A549 (cell line): ENCODE data around the gene HTR1E. TPM values are rescaled to one million over a fixed set of nuclear protein-coding genes. Genes with fewer than 3 reads are reported as not detected.

Experiments
- ATAC-seq, 2 experiments: fragments of 200-7000 bp in 1 of 2; fragments of >200 bp in 1 of 2; cut with Nextera tagmentation in 1 of 2; cut with Tn5 transposase in 1 of 2; 3 replicates each; pipeline versions ENCODE4 v1.8.0 to v1.9.1; 2018 to 2020; ENCODE audit warnings: mild to moderate bottlenecking in 1 of 2, moderate library complexity in 1 of 2
- CTCF ChIA-PET: fragments of 300-600 bp; sonication (Branson Sonifier 250); formaldehyde crosslinking; extraction: SDS; loops from one replicate; lab custom pipeline; 2021; ENCODE audit warnings: antibody characterized with exemption, inconsistent platforms; lab: Yijun Ruan, JAX
- POLR2A ChIA-PET: fragments of 350-600 bp; formaldehyde crosslinking; extraction: SDS; loops from one replicate; lab custom pipeline; 2021; ENCODE audit warnings: antibody characterized with exemption, inconsistent platforms; lab: Yijun Ruan, JAX
- DNase-seq, 2 experiments: peaks; one replicate each; pipeline versions ENCODE4 v3.0.0 to v3.0.0-alpha.2; 2011 to 2016; ENCODE audit warnings: low read depth in 1 of 2, low spot score in 1 of 2
- FAIRE-seq: peaks from 2 replicates; lab custom pipeline; 2011; peaks lifted over from hg19 to GRCh38; lab: Jason Lieb, UNC
- H3K27ac ChIP-seq, 2 experiments: fragments of >200 bp; sonication (Bioruptor Twin); formaldehyde crosslinking; 3 replicates each; pipeline ENCODE4 v1.5.1; 2016 to 2017
- H3K4me1 ChIP-seq: fragments of >200 bp; sonication (Bioruptor Twin); formaldehyde crosslinking; 3 replicates; pipeline ENCODE4 v1.6.1; 2016
- H3K4me2 ChIP-seq: fragments of >200 bp; sonication (Bioruptor Twin); formaldehyde crosslinking; 3 replicates; pipeline ENCODE4 v1.6.1; 2016
- H3K4me3 ChIP-seq: fragments of >200 bp; sonication (Bioruptor Twin); formaldehyde crosslinking; 3 replicates; pipeline ENCODE4 v1.5.1; 2016
- H3K9me3 ChIP-seq: fragments of >200 bp; sonication (Bioruptor Twin); formaldehyde crosslinking; 3 replicates; pipeline ENCODE4 v1.6.1; 2016
- CEBPB ChIP-seq, 2 experiments: fragments of >200 bp in 1 of 2; sonication (Bioruptor Twin) in 1 of 2; formaldehyde crosslinking in 1 of 2; IDR thresholded peaks; 2 replicates each; pipeline ENCODE4 v1.6.1; 2012 to 2016
- CHD2 ChIP-seq: fragments of 150-350 bp; IDR thresholded peaks from 2 replicates; pipeline ENCODE4 v1.6.1; 2014; ENCODE audit warnings: low read length; ENCODE audit not compliant: partially characterized antibody
- EHF ChIP-seq: fragments of 250-450 bp; sonication (Bioruptor Pico); IDR thresholded peaks from 2 replicates; pipeline ENCODE4 v1.5.0; 2020; ENCODE audit warnings: mild to moderate bottlenecking
- EP300 ChIP-seq, 2 experiments: fragments of >200 bp; sonication (Bioruptor Twin); formaldehyde crosslinking; IDR thresholded peaks; 2 replicates in 1 of 2; 3 replicates in 1 of 2; pipeline ENCODE4 v1.6.1; 2016 to 2017
- HOXA7 ChIP-seq: fragments of 250-450 bp; sonication (Bioruptor Pico); IDR thresholded peaks from 2 replicates; pipeline ENCODE4 v1.5.0; 2020; ENCODE audit warnings: mild to moderate bottlenecking, moderate library complexity
- HOXB5 ChIP-seq: fragments of 250-450 bp; sonication (Bioruptor Pico); IDR thresholded peaks from 2 replicates; pipeline ENCODE4 v1.5.0; 2020; ENCODE audit warnings: mild to moderate bottlenecking, moderate library complexity
- KDM5A ChIP-seq: fragments of 200-600 bp; sonication (generic); IDR thresholded peaks from 2 replicates; pipeline ENCODE4 v1.6.1; 2016; ENCODE audit warnings: antibody characterized with exemption, mild to moderate bottlenecking
- MAFK ChIP-seq: fragments of 450-650 bp; IDR thresholded peaks from 2 replicates; pipeline ENCODE4 v1.6.1; 2014; ENCODE audit not compliant: partially characterized antibody
- MAZ ChIP-seq: fragments of 150-350 bp; IDR thresholded peaks from 2 replicates; pipeline ENCODE4 v1.6.1; 2014; ENCODE audit warnings: antibody characterized with exemption, low read depth, low read length, borderline replicate concordance
- POLR2AphosphoS2 ChIP-seq: conservative IDR thresholded peaks from 2 replicates; pipeline ENCODE4 v1.6.1; 2012; ENCODE audit warnings: low read length, improper control_type of control experiment, inconsistent platforms
- RAD21 ChIP-seq, 2 experiments: fragments of >200 bp in 1 of 2; sonication (Bioruptor Twin) in 1 of 2; formaldehyde crosslinking in 1 of 2; IDR thresholded peaks in 1 of 2; conservative IDR thresholded peaks in 1 of 2; 2 replicates in 1 of 2; 3 replicates in 1 of 2; pipeline ENCODE4 v1.6.1; 2012 to 2018; ENCODE audit warnings: inconsistent platforms in 1 of 2
- RARB ChIP-seq: fragments of 250-450 bp; sonication (Bioruptor Pico); IDR thresholded peaks from 2 replicates; pipeline ENCODE4 v1.8.0; 2021; ENCODE audit warnings: mild to moderate bottlenecking, moderate library complexity
- RNF2 ChIP-seq: fragments of 200-600 bp; sonication (generic); IDR thresholded peaks from 2 replicates; pipeline ENCODE4 v1.6.1; 2016; ENCODE audit warnings: low read depth, mild to moderate bottlenecking, antibody characterized with exemption, moderate library complexity, borderline replicate concordance
- SMC3 ChIP-seq: fragments of >200 bp; sonication (Bioruptor Twin); formaldehyde crosslinking; IDR thresholded peaks from 3 replicates; pipeline ENCODE4 v1.6.1; 2018; ENCODE audit warnings: inconsistent platforms
- SREBF2 ChIP-seq: fragments of 450-650 bp; IDR thresholded peaks from 2 replicates; pipeline ENCODE4 v1.6.1; 2014; ENCODE audit warnings: mild to moderate bottlenecking, moderate library complexity
- ZFP36 ChIP-seq: fragments of 450-650 bp; IDR thresholded peaks from 2 replicates; pipeline ENCODE4 v1.6.1; 2014; ENCODE audit warnings: borderline replicate concordance; ENCODE audit not compliant: partially characterized antibody
- ZSCAN20 ChIP-seq: fragments of 250-450 bp; sonication (Bioruptor Pico); IDR thresholded peaks from 2 replicates; pipeline ENCODE4 v1.8.0; 2022; ENCODE audit warnings: mild to moderate bottlenecking, moderate library complexity
- WGBS: methylation state at CpG from one replicate; pipeline ENCODE4 v1.1.6; 2017; ENCODE audit errors: missing lambda C conversion rate; 5-methylcytosine and 5-hydroxymethylcytosine counted together
- polyA plus RNA-seq, 4 experiments: library from polyadenylated mRNA; depleted of rRNA in 3 of 4; stranded (reverse); fragments of >200 nt; fragmentation: RNase III in 1 of 4; extraction: RNeasy Plus Mini Kit Qiagen cat#74134 plus additional on column Dnase treatment in 1 of 4; gene quantifications; 2 replicates in 3 of 4; 3 replicates in 1 of 4; pipeline ENCODE4 v1.2.3, GENCODE V29; 2011 to 2017
- TF ChIP-seq, protein P1 (sequence below): fragments of 250-450 bp; sonication (Bioruptor Pico); IDR thresholded peaks from 2 replicates; pipeline ENCODE4 v1.5.0; 2020; ENCODE audit warnings: low read depth, mild to moderate bottlenecking, moderate library complexity
- TF ChIP-seq, protein P2 (sequence below): fragments of >200 bp; sonication (Bioruptor Twin); formaldehyde crosslinking; IDR thresholded peaks from 3 replicates; pipeline ENCODE4 v1.5.1; 2016
- TF ChIP-seq, protein P3 (sequence below): fragments of 450-650 bp; IDR thresholded peaks from 2 replicates; pipeline ENCODE4 v1.6.1; 2014; ENCODE audit warnings: antibody characterized with exemption
- TF ChIP-seq, protein P4 (sequence below): fragments of >200 bp; sonication (Bioruptor Twin); formaldehyde crosslinking; IDR thresholded peaks from 3 replicates; pipeline ENCODE4 v1.6.1; 2016
- TF ChIP-seq, protein P5 (sequence below): IDR thresholded peaks from 2 replicates; pipeline ENCODE4 v1.6.1; 2012
- TF ChIP-seq, protein P6 (sequence below): fragments of 200-600 bp; sonication (generic); IDR thresholded peaks from 2 replicates; pipeline ENCODE4 v1.6.1; 2016; ENCODE audit warnings: antibody characterized with exemption, mild to moderate bottlenecking, moderate library complexity
- TF ChIP-seq, protein P7 (sequence below): IDR thresholded peaks from 2 replicates; pipeline ENCODE4 v1.6.1; 2012

Gene HTR1E
- polyA plus RNA-seq, 2 of the 4 experiments (the other 2 are of a cell fraction): not detected

DNA sequence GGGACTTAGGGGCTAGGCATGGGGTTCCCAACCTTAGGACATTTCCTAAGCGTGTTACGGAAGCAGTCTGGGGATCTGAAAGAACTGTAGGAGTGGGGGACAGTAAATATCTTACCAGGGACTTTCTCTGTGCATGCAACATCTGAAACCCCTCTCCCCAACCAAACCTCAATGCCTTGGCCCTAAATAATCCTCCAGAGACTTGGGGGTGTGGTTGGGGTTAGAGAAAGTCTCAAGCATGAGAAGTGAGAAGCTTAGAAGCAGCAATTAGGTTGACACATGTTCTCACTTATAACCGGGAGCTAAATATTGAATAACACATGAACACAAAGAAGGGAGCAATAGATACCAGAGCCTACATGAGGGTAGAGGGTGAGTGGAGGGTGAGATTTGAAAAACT is 74.7 kb downstream of the HTR1E start:
- no peaks in the 10 kb centered on the region for H3K9me3 ChIP-seq
- 54% methylated on average over 3 of the region's 3 CpGs for WGBS
- DNase-seq: no peak
- no peak overlapping the region for H3K27ac ChIP-seq
- POLR2A ChIA-PET: no interaction called here
- H3K4me3 ChIP-seq: no peak overlapping the region
- TF ChIP-seq SREBF2 (no peak), SMC3 (no peak), RAD21 (conservative IDR thresholded peaks at IDR 0.05 in 1 of 2, IDR thresholded peaks at IDR 0.05 in 1 of 2) (no peak), KDM5A (no peak), ZSCAN20 (CRISPR knock-in tag) (no peak), EHF (CRISPR knock-in tag) (no peak), CEBPB (IDR thresholded peaks at IDR 0.05) (no peak), ZFP36 (no peak), CHD2 (no peak), EP300 (IDR thresholded peaks at IDR 0.05) (no peak), POLR2AphosphoS2 (no peak), RNF2 (no peak), MAZ (no peak)
- TF ChIP-seq, protein P1, sequence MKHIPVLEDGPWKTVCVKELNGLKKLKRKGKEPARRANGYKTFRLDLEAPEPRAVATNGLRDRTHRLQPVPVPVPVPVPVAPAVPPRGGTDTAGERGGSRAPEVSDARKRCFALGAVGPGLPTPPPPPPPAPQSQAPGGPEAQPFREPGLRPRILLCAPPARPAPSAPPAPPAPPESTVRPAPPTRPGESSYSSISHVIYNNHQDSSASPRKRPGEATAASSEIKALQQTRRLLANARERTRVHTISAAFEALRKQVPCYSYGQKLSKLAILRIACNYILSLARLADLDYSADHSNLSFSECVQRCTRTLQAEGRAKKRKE (CRISPR knock-in tag): no peak
- TF ChIP-seq, protein P2, sequence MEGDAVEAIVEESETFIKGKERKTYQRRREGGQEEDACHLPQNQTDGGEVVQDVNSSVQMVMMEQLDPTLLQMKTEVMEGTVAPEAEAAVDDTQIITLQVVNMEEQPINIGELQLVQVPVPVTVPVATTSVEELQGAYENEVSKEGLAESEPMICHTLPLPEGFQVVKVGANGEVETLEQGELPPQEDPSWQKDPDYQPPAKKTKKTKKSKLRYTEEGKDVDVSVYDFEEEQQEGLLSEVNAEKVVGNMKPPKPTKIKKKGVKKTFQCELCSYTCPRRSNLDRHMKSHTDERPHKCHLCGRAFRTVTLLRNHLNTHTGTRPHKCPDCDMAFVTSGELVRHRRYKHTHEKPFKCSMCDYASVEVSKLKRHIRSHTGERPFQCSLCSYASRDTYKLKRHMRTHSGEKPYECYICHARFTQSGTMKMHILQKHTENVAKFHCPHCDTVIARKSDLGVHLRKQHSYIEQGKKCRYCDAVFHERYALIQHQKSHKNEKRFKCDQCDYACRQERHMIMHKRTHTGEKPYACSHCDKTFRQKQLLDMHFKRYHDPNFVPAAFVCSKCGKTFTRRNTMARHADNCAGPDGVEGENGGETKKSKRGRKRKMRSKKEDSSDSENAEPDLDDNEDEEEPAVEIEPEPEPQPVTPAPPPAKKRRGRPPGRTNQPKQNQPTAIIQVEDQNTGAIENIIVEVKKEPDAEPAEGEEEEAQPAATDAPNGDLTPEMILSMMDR: no peak
- TF ChIP-seq, protein P3, sequence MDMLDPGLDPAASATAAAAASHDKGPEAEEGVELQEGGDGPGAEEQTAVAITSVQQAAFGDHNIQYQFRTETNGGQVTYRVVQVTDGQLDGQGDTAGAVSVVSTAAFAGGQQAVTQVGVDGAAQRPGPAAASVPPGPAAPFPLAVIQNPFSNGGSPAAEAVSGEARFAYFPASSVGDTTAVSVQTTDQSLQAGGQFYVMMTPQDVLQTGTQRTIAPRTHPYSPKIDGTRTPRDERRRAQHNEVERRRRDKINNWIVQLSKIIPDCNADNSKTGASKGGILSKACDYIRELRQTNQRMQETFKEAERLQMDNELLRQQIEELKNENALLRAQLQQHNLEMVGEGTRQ: no peak
- TF ChIP-seq, protein P4, sequence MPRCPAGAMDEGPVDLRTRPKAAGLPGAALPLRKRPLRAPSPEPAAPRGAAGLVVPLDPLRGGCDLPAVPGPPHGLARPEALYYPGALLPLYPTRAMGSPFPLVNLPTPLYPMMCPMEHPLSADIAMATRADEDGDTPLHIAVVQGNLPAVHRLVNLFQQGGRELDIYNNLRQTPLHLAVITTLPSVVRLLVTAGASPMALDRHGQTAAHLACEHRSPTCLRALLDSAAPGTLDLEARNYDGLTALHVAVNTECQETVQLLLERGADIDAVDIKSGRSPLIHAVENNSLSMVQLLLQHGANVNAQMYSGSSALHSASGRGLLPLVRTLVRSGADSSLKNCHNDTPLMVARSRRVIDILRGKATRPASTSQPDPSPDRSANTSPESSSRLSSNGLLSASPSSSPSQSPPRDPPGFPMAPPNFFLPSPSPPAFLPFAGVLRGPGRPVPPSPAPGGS: no peak
- TF ChIP-seq, all 56 proteins: peak for 0
- CTCF ChIA-PET: no interaction called here
- H3K4me1 ChIP-seq: no peaks in the 10 kb centered on the region
- H3K4me2 ChIP-seq: no peak overlapping the region
- FAIRE-seq (no peak), ATAC-seq (no peak)

DNA sequence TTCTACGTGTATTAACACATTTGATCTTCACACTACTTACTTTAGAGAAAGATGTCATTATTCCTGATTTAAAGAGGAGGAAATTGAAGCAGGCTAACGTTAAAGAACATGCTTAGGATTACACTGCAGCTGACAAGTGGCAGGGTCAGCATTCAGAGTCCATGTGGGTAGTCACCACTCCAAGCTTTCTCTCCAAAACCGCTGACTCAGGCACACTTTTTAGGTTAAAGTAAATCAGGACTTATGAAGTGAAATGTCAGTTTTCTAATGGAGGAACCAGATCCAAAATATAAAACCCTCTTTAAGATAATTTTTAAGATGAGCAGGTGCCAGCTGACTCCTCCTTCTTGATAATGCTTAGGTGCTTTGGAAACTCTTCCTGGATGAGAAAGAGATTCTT is 75.4 kb downstream of the HTR1E start:
- no peak for DNase-seq
- no peak for ATAC-seq
- Histone ChIP-seq H3K4me2 (no peak overlapping the region), H3K4me3 (no peak overlapping the region), H3K4me1 (no peaks in the 10 kb centered on the region), H3K9me3 (no peaks in the 10 kb centered on the region), H3K27ac (no peak overlapping the region)
- whole genome bisulfite sequencing: 29% methylated on average over 3 of the region's 3 CpGs
- TF ChIP-seq MAFK: peak; percentile 40
- no peak for TF ChIP-seq RAD21 (conservative IDR thresholded peaks at IDR 0.05 in 1 of 2, IDR thresholded peaks at IDR 0.05 in 1 of 2)
- no peak for FAIRE-seq
- POLR2A ChIA-PET: no interaction called here
- CTCF ChIA-PET: no interaction called here

DNA sequence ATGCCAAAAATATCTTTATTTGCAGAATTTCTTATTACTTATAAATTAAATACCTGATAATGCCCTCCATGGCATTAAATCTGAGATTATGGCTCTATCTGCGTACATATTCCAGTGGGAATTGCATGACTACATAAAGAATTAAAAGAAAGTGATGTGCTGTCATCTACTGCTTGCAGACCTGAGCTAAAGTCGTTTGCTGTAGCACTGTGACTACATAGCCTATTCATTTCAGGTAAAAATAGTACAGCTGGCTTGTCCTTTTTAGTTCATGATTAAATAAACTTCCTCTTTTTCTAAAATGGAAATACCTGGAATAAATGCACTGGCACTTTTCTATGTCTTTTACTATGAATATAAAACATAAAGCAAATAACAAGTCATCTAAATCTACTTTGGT is 79.4 kb downstream of the HTR1E start:
- DNase-seq (no peak), FAIRE-seq (no peak), ATAC-seq (no peak)
- CTCF ChIA-PET: no interaction called here
- WGBS: 4% methylated on average over 2 of the region's 2 CpGs
- no peak overlapping the region for H3K4me3 ChIP-seq
- no peaks in the 10 kb centered on the region for H3K4me1 ChIP-seq
- H3K27ac ChIP-seq: no peak overlapping the region
- POLR2A ChIA-PET: no interaction called here
- no peaks in the 10 kb centered on the region for H3K9me3 ChIP-seq
- H3K4me2 ChIP-seq: no peak overlapping the region
- TF ChIP-seq, protein P5, sequence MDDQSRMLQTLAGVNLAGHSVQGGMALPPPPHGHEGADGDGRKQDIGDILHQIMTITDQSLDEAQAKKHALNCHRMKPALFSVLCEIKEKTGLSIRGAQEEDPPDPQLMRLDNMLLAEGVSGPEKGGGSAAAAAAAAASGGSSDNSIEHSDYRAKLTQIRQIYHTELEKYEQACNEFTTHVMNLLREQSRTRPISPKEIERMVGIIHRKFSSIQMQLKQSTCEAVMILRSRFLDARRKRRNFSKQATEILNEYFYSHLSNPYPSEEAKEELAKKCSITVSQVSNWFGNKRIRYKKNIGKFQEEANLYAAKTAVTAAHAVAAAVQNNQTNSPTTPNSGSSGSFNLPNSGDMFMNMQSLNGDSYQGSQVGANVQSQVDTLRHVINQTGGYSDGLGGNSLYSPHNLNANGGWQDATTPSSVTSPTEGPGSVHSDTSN: no peak
- TF ChIP-seq RAD21 (conservative IDR thresholded peaks at IDR 0.05 in 1 of 2, IDR thresholded peaks at IDR 0.05 in 1 of 2): no peak
- TF ChIP-seq HOXB5 (CRISPR knock-in tag): no peak
- TF ChIP-seq, protein P6, sequence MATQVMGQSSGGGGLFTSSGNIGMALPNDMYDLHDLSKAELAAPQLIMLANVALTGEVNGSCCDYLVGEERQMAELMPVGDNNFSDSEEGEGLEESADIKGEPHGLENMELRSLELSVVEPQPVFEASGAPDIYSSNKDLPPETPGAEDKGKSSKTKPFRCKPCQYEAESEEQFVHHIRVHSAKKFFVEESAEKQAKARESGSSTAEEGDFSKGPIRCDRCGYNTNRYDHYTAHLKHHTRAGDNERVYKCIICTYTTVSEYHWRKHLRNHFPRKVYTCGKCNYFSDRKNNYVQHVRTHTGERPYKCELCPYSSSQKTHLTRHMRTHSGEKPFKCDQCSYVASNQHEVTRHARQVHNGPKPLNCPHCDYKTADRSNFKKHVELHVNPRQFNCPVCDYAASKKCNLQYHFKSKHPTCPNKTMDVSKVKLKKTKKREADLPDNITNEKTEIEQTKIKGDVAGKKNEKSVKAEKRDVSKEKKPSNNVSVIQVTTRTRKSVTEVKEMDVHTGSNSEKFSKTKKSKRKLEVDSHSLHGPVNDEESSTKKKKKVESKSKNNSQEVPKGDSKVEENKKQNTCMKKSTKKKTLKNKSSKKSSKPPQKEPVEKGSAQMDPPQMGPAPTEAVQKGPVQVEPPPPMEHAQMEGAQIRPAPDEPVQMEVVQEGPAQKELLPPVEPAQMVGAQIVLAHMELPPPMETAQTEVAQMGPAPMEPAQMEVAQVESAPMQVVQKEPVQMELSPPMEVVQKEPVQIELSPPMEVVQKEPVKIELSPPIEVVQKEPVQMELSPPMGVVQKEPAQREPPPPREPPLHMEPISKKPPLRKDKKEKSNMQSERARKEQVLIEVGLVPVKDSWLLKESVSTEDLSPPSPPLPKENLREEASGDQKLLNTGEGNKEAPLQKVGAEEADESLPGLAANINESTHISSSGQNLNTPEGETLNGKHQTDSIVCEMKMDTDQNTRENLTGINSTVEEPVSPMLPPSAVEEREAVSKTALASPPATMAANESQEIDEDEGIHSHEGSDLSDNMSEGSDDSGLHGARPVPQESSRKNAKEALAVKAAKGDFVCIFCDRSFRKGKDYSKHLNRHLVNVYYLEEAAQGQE: no peak
- no peak for TF ChIP-seq HOXA7 (CRISPR knock-in tag)
- no peak for TF ChIP-seq ZFP36
- TF ChIP-seq, protein P7, sequence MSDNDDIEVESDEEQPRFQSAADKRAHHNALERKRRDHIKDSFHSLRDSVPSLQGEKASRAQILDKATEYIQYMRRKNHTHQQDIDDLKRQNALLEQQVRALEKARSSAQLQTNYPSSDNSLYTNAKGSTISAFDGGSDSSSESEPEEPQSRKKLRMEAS: no peak
- TF ChIP-seq POLR2AphosphoS2: no peak
- no peak for TF ChIP-seq RARB (CRISPR knock-in tag)
